ENCODE data around the gene TNRC6A.

TNRC6A gene

DNA sequence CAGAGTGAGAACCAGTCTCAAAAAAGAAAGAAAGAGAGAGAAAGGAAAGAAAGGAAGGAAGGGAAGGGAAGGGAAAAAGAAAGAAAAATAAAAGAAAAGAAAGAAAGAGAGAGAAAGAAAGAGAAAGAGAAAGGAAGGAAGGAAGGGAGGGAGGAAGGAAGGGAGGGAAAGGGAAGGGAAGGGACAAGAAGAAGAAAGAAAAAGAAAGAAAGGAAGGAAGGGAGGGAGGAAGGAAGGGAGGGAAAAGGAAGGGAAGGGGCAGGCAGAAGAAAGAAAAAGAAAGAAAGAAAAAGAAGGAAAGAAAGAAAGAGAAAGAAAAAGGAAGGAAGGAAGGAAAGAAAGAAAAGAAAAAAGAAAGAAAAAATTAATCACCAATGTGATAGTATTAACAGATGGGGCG is 132.0 kb downstream of the TNRC6A start:
- CTCF ChIA-PET = no interaction called here
- TF ChIP-seq, protein P1, sequence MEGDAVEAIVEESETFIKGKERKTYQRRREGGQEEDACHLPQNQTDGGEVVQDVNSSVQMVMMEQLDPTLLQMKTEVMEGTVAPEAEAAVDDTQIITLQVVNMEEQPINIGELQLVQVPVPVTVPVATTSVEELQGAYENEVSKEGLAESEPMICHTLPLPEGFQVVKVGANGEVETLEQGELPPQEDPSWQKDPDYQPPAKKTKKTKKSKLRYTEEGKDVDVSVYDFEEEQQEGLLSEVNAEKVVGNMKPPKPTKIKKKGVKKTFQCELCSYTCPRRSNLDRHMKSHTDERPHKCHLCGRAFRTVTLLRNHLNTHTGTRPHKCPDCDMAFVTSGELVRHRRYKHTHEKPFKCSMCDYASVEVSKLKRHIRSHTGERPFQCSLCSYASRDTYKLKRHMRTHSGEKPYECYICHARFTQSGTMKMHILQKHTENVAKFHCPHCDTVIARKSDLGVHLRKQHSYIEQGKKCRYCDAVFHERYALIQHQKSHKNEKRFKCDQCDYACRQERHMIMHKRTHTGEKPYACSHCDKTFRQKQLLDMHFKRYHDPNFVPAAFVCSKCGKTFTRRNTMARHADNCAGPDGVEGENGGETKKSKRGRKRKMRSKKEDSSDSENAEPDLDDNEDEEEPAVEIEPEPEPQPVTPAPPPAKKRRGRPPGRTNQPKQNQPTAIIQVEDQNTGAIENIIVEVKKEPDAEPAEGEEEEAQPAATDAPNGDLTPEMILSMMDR (conservative IDR thresholded peaks at IDR 0.05; ENCODE audit: low read depth) = no peak
- H3K27ac ChIP-seq = no peak overlapping the region
- POLR2A ChIA-PET (ENCODE audit: low non-redundant PET) = no interaction called here
- no peak for DNase-seq (ENCODE audit: low spot score)

- H3K27ac ChIP-seq = no peak overlapping the region
- ChIA-PET CTCF (no interaction called here), POLR2A (ENCODE audit: low non-redundant PET) (no interaction called here)
- DNase-seq (ENCODE audit: low spot score) = no peak
- TF ChIP-seq, protein P1 (conservative IDR thresholded peaks at IDR 0.05; ENCODE audit: low read depth) = no peak
These were observed 134.4 kb downstream of the TNRC6A start for GRCh38 chr16:24863582-24864437.

DNA sequence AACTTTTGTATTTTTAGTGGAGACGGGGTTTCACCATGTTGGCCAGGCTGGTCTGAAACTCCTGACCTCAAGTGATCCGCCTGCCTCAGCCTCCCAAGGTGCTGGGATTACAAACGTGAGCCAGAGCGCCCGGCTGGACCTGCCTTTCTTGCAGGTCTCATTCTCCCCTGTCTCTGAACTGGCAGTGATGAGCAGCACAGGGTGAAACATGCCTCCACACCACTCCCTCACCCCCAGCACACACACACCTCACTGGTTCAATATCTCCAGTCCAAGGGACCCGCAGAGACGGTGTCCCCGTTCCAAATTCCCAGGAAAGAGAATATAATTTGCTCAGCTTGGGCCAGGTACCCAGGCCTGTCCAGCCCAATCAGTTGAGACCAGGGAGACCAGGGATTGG is 139.6 kb downstream of the TNRC6A start:
- CTCF ChIA-PET = no interaction called here
- H3K27ac ChIP-seq = no peak overlapping the region
- POLR2A ChIA-PET (ENCODE audit: low non-redundant PET) = no interaction called here
- TF ChIP-seq, protein P1 (conservative IDR thresholded peaks at IDR 0.05; ENCODE audit: low read depth) = no peak
- no peak for DNase-seq (ENCODE audit: low spot score)

DNA sequence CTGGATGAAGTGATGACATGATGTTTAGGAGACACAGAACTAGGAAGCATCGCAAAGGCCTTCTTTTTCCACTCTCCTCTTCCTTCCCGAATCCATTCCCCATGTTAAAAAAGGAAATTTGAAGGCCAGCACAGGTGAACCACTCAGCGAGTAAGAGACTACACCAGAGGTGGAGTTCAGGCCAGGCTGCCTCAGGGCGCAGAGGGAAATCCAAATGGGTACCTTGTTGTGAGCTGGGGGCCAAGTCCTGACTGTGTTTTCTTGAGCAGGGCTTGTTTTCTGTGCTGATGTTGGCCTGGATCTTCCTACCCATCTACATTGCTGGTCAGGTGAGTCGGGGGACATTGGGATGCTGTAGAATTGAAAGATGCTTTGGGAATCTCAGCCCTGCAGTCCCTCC is 142.4 kb downstream of the TNRC6A start:
- no peak overlapping the region for H3K27ac ChIP-seq
- TF ChIP-seq, protein P1 (conservative IDR thresholded peaks at IDR 0.05; ENCODE audit: low read depth) = no peak
- no peak for DNase-seq (ENCODE audit: low spot score)
- ChIA-PET CTCF (interaction anchor here (0.8 kb wide), 1 partner anchor 35 kb away, joined by 4 read pairs; no protein-coding TSS in a partner anchor), POLR2A (ENCODE audit: low non-redundant PET) (no interaction called here)

- CTCF ChIA-PET = no interaction called here
- TF ChIP-seq, protein P1 (conservative IDR thresholded peaks at IDR 0.05; ENCODE audit: low read depth) = no peak
- H3K27ac ChIP-seq = no peak overlapping the region
- POLR2A ChIA-PET (ENCODE audit: low non-redundant PET) = no interaction called here
- DNase-seq (ENCODE audit: low spot score) = no peak
These were observed 143.6 kb downstream of the TNRC6A start for GRCh38 chr16:24873028-24873427.

DNA sequence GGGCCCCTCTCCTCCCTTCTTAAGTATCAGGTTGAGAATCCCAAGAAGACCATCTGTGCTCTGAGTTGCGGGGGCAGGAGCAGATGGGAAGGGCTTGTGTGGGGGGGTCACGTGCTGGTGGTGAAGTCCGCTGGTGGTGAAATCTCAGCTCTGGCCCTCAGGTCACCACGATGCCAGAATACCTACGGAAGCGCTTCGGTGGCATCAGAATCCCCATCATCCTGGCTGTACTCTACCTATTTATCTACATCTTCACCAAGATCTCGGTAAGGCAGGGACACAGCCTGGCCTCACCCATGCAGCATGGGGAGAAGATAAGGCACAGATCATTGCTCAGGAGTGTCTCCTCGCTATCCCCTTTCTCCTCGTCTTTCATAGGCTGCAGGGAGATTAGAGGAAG is 146.0 kb downstream of the TNRC6A start:
- TF ChIP-seq, protein P1 (conservative IDR thresholded peaks at IDR 0.05; ENCODE audit: low read depth) = no peak
- ChIA-PET CTCF (no interaction called here), POLR2A (ENCODE audit: low non-redundant PET) (no interaction called here)
- no peak for DNase-seq (ENCODE audit: low spot score)
- no peak overlapping the region for H3K27ac ChIP-seq

Measured in RWPE1 (cell line).